K562 (cell line): ENCODE results near the gene TRMT2A.
A peak's percentile ranks its signal among the peaks of the same experiment; 100 is the strongest.

Experiments
- BHLHE40 ChIP-seq: IDR thresholded peaks from 2 replicates; pipeline ENCODE4 v1.6.1; 2011; ENCODE audit warnings: low read length, improper control_type of control experiment
- EP300 ChIP-seq: IDR thresholded peaks from 2 replicates; pipeline ENCODE4 v1.6.1; 2012; ENCODE audit warnings: low read length, improper control_type of control experiment
- FOSL1 ChIP-seq: fragments of 200-800 bp; sonication (Bioruptor generic); conservative IDR thresholded peaks from 2 replicates; pipeline ENCODE4 v1.6.1; 2016; ENCODE audit warnings: missing genetic modification characterization, missing compliant biosample characterization
- JUNB ChIP-seq: fragments of 450-650 bp; formaldehyde crosslinking; conservative IDR thresholded peaks from 2 replicates; pipeline ENCODE4 v1.4.0; 2020; ENCODE audit warnings: mild to moderate bottlenecking
- NKRF ChIP-seq: fragments of 450-650 bp; IDR thresholded peaks from 2 replicates; pipeline ENCODE4 v1.6.1; 2016; ENCODE audit warnings: borderline replicate concordance
- POLR2AphosphoS5 ChIP-seq: IDR thresholded peaks from 2 replicates; pipeline ENCODE4 v1.6.1; 2011; ENCODE audit warnings: mild to moderate bottlenecking, low read depth, low read length, moderate library complexity; ENCODE audit not compliant: control insufficient read depth, insufficient read depth
- POLR2B ChIP-seq: fragments of 450-650 bp; IDR thresholded peaks from 2 replicates; pipeline ENCODE4 v1.6.1; 2018; ENCODE audit warnings: low read depth; ENCODE audit not compliant: partially characterized antibody
- SETDB1 ChIP-seq: IDR thresholded peaks from one replicate; pipeline ENCODE4 v1.6.1; 2012; ENCODE audit warnings: low read length, control low read depth, inconsistent platforms
- ZMIZ1 ChIP-seq, 2 experiments: fragments of 150-350 bp in 1 of 2; IDR thresholded peaks; 2 replicates each; pipeline ENCODE4 v1.6.1; 2012 to 2016; ENCODE audit warnings: low read depth in 2 of 2, low read length in 2 of 2, mild to moderate bottlenecking in 1 of 2, moderate library complexity in 1 of 2
- ZNF76 ChIP-seq: fragments of 250-450 bp; sonication (Bioruptor Pico); IDR thresholded peaks from 2 replicates; pipeline ENCODE4 v1.4.0; 2020; ENCODE audit warnings: mild to moderate bottlenecking, moderate library complexity, borderline replicate concordance
- TF ChIP-seq, protein P1 (sequence below): sonication (generic); formaldehyde crosslinking; IDR thresholded peaks from 2 replicates; pipeline ENCODE4 v1.8.0; 2022; ENCODE audit warnings: missing genetic modification reagents, mild to moderate bottlenecking, borderline replicate concordance
- TF ChIP-seq, protein P2 (sequence below), 3 experiments: IDR thresholded peaks in 2 of 3; conservative IDR thresholded peaks in 1 of 3; 2 replicates each; pipeline ENCODE4 v1.5.1; 2011 to 2012; ENCODE audit warnings: low read length in 3 of 3, mild to moderate bottlenecking in 3 of 3, control low read depth in 2 of 3, improper control_type of control experiment in 1 of 3, inconsistent platforms in 1 of 3, low read depth in 1 of 3, mixed read lengths in 1 of 3, moderate library complexity in 1 of 3; ENCODE audit not compliant: insufficient read depth in 2 of 3

DNA sequence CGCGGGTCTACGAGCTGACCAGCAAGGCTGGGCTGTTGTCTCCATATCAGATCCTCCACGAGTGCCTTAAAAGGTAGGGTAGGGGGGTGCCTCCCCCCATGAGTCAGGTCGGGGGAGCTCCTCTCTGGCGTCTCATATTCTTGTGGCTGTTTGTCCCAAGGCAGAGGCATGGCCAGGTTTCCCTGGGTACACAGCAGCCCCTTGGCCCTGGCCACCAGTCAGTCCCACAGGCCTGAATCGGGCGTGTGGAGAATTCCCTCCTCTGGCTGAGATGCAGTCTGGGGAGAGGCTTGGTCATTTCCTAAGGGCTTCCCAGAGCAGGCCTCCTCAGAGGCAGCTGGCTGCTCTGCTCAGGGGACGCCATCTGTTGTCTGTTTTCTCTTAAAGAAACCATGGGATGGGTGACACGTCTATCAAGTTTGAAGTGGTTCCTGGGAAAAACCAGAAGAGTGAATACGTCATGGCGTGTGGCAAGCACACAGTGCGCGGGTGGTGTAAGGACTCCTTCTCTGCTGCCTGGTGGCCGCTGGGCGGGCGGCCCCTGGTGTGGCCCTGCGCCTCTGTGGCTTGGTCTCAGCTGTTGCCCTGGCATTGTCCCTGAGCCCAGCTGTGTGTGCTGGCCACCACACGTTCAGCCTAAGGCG lies 10.7 kb downstream of the TRMT2A start:
- TF ChIP-seq NKRF (no peak), BHLHE40 (no peak), POLR2AphosphoS5 (peak; percentile 12; the same call in 1 of the 2 replicates), POLR2B (no peak), FOSL1 (tag) (no peak), SETDB1 (no peak), EP300 (no peak), JUNB (CRISPR knock-in tag) (no peak), ZMIZ1 (IDR thresholded peaks at IDR 0.05; ENCODE audit: low read depth in 2 of 2, low read length in 2 of 2) (no peak), ZNF76 (no peak)
- TF ChIP-seq, protein P1, sequence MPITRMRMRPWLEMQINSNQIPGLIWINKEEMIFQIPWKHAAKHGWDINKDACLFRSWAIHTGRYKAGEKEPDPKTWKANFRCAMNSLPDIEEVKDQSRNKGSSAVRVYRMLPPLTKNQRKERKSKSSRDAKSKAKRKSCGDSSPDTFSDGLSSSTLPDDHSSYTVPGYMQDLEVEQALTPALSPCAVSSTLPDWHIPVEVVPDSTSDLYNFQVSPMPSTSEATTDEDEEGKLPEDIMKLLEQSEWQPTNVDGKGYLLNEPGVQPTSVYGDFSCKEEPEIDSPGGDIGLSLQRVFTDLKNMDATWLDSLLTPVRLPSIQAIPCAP (CRISPR knock-in tag): no peak
- TF ChIP-seq, protein P2, sequence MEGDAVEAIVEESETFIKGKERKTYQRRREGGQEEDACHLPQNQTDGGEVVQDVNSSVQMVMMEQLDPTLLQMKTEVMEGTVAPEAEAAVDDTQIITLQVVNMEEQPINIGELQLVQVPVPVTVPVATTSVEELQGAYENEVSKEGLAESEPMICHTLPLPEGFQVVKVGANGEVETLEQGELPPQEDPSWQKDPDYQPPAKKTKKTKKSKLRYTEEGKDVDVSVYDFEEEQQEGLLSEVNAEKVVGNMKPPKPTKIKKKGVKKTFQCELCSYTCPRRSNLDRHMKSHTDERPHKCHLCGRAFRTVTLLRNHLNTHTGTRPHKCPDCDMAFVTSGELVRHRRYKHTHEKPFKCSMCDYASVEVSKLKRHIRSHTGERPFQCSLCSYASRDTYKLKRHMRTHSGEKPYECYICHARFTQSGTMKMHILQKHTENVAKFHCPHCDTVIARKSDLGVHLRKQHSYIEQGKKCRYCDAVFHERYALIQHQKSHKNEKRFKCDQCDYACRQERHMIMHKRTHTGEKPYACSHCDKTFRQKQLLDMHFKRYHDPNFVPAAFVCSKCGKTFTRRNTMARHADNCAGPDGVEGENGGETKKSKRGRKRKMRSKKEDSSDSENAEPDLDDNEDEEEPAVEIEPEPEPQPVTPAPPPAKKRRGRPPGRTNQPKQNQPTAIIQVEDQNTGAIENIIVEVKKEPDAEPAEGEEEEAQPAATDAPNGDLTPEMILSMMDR (IDR thresholded peaks at IDR 0.05 in 2 of 3, conservative IDR thresholded peaks at IDR 0.05 in 1 of 3; ENCODE audit: insufficient read depth in 2 of 3, low read depth in 1 of 3, low read length in 3 of 3): 0 out of 6 replicates have a peak, but pooled peaks of 1 of the 3 experiments have one; percentile 0
